ENCODE measurements around the gene LRRC4C. TPM values are rescaled to one million over a fixed set of nuclear protein-coding genes. Genes with fewer than 3 reads are reported as not detected.

The LRRC4C gene
- total RNA-seq, 1 experiment from 2014 or later: not detected

DNA sequence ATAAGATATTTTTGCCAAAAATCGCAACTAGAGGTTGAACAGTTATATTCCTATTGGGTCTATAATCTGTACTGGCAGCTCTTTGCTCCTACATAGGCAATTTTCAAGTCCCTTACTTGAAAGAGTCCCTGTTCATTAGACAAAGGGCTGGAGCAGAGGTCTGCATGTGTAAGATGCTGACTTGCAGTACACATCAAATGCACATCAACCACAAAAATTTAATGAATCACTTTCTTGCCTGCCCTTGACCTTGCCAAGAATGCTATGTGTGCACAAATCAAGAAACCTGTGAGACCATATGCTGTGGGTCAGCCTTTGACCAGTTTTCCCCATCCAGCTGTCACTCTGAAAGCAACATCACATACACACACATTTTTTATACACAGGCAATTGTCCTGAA, 661.5 kb downstream of the LRRC4C start:
- no TSS peak for BruUV-seq (replicated peaks)
- intact Hi-C loops (cut with micrococcal nuclease; ENCODE audit: unreplicated experiment): no loop called here
- no peak for DNase-seq
- no peaks in the 10 kb centered on the region for H3K4me1 Mint-ChIP-seq (ENCODE audit: low read depth, unreplicated experiment)
- TF ChIP-seq, protein P1, sequence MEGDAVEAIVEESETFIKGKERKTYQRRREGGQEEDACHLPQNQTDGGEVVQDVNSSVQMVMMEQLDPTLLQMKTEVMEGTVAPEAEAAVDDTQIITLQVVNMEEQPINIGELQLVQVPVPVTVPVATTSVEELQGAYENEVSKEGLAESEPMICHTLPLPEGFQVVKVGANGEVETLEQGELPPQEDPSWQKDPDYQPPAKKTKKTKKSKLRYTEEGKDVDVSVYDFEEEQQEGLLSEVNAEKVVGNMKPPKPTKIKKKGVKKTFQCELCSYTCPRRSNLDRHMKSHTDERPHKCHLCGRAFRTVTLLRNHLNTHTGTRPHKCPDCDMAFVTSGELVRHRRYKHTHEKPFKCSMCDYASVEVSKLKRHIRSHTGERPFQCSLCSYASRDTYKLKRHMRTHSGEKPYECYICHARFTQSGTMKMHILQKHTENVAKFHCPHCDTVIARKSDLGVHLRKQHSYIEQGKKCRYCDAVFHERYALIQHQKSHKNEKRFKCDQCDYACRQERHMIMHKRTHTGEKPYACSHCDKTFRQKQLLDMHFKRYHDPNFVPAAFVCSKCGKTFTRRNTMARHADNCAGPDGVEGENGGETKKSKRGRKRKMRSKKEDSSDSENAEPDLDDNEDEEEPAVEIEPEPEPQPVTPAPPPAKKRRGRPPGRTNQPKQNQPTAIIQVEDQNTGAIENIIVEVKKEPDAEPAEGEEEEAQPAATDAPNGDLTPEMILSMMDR (IDR thresholded peaks at IDR 0.05; ENCODE audit: unreplicated experiment): no peak
- no peak overlapping the region for H3K4me3 Mint-ChIP-seq (ENCODE audit: low read depth, unreplicated experiment)
- H3K27ac Mint-ChIP-seq (ENCODE audit: unreplicated experiment): no peak overlapping the region
- H3K27me3 Mint-ChIP-seq (ENCODE audit: unreplicated experiment): no peaks in the 10 kb centered on the region
- CTCF ChIA-PET: no interaction called here
- peaks cover 16% of the 10 kb centered on the region for H3K9me3 Mint-ChIP-seq (ENCODE audit: low read depth, unreplicated experiment)
- no peaks in the 10 kb centered on the region for H3K36me3 Mint-ChIP-seq (ENCODE audit: insufficient read depth, unreplicated experiment)

DNA sequence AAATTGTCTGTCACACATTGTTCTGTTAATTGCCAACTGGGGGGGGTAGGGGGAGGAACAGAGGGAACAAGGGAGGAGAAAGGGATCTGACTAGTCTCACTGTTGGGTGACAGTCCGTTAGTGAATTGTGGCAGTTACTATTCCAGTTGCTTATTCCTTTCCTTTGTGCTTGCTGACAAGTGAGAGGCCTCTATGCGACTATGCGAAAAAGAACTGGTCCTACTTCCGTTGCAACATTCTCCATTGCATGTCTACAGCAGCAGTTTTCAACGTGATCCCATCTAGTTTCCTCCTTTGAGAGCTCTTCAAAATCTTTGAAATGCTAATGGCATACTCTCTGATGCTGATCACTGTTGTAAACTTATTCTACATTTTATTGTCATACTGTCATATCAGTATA, 672.2 kb downstream of the LRRC4C start:
- Mint-ChIP-seq H3K9me3 (ENCODE audit: low read depth, unreplicated experiment) (peaks cover 10% of the 10 kb centered on the region), H3K36me3 (ENCODE audit: insufficient read depth, unreplicated experiment) (no peaks in the 10 kb centered on the region), H3K27ac (ENCODE audit: unreplicated experiment) (no peak overlapping the region), H3K4me3 (ENCODE audit: low read depth, unreplicated experiment) (no peak overlapping the region), H3K4me1 (ENCODE audit: low read depth, unreplicated experiment) (no peaks in the 10 kb centered on the region), H3K27me3 (ENCODE audit: unreplicated experiment) (no peaks in the 10 kb centered on the region)
- BruUV-seq (replicated peaks): no TSS peak
- CTCF ChIA-PET: no interaction called here
- no peak for DNase-seq
- TF ChIP-seq, protein P1 (IDR thresholded peaks at IDR 0.05; ENCODE audit: unreplicated experiment): no peak
- intact Hi-C loops (cut with micrococcal nuclease; ENCODE audit: unreplicated experiment): no loop called here

DNA sequence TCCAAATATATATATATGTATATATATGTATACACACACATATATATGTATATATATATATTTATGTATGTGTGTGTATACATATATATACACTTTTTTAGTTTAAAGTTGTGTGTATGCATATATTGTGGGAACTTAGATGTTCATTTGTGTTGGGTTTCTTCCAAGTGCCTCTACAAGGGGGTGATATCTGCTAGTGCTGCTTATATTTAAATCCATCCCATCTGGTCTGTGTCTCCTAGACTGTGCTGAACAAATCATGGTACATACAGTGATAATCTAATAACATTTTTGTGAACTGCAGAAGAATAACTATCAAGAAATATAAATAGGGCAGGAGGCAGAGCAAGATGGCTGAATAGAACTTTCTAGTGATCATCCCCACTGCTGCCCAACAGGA, 696.4 kb downstream of the LRRC4C start:
- H3K27ac Mint-ChIP-seq (ENCODE audit: unreplicated experiment): no peak overlapping the region
- no TSS peak for BruUV-seq (replicated peaks)
- CTCF ChIA-PET: no interaction called here
- no peak overlapping the region for H3K4me3 Mint-ChIP-seq (ENCODE audit: low read depth, unreplicated experiment)
- TF ChIP-seq, protein P1 (IDR thresholded peaks at IDR 0.05; ENCODE audit: unreplicated experiment): no peak
- H3K27me3 Mint-ChIP-seq (ENCODE audit: unreplicated experiment): no peaks in the 10 kb centered on the region
- H3K4me1 Mint-ChIP-seq (ENCODE audit: low read depth, unreplicated experiment): no peaks in the 10 kb centered on the region
- DNase-seq: no peak
- intact Hi-C loops (cut with micrococcal nuclease; ENCODE audit: unreplicated experiment): no loop called here
- peaks cover 8% of the 10 kb centered on the region for H3K9me3 Mint-ChIP-seq (ENCODE audit: low read depth, unreplicated experiment)
- no peaks in the 10 kb centered on the region for H3K36me3 Mint-ChIP-seq (ENCODE audit: insufficient read depth, unreplicated experiment)

DNA sequence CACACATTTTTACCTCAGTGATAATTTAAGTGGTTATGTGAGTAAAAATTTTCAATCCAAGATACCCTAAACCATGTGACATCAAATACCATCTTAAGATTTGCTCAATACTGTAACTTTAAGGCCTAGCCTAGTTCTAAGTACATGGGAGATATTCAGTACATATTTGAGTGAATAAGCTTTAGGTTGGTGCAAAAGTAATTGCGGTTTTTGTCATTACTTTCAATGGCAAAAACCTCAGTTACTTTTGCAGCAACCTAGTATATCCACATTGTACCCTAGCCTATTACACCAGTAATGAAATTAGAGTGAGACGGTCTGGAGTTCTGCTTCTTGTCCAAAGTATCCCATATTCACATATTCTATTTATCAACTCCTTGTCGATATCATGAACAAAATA, 700.1 kb downstream of the LRRC4C start:
- Mint-ChIP-seq H3K36me3 (ENCODE audit: insufficient read depth, unreplicated experiment) (no peaks in the 10 kb centered on the region), H3K4me1 (ENCODE audit: low read depth, unreplicated experiment) (no peaks in the 10 kb centered on the region), H3K27ac (ENCODE audit: unreplicated experiment) (no peak overlapping the region), H3K27me3 (ENCODE audit: unreplicated experiment) (no peaks in the 10 kb centered on the region), H3K9me3 (ENCODE audit: low read depth, unreplicated experiment) (peaks cover 7% of the 10 kb centered on the region), H3K4me3 (ENCODE audit: low read depth, unreplicated experiment) (no peak overlapping the region)
- BruUV-seq (replicated peaks): no TSS peak
- CTCF ChIA-PET: no interaction called here
- TF ChIP-seq, protein P1 (IDR thresholded peaks at IDR 0.05; ENCODE audit: unreplicated experiment): no peak
- DNase-seq: no peak
- intact Hi-C loops (cut with micrococcal nuclease; ENCODE audit: unreplicated experiment): no loop called here

DNA sequence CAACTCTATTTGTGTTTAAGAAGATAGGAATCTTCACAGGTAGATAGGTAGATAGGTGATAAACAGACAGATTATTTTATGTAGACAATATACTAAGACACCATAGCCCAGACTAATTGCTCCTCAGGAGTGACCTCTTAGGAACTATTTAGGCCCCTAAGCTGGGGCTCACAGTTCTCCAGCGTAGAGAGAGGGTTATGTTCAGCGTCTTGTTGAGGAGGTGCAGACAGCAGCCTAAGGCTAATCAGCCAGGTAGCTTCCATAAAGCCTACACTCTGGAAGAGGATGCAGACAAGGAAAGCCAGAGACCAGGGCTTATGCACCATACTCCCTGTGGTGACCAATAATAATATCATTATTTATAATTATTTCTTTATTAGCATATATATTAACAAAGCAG, 705.2 kb downstream of the LRRC4C start:
- intact Hi-C loops (cut with micrococcal nuclease; ENCODE audit: unreplicated experiment): no loop called here
- H3K27ac Mint-ChIP-seq (ENCODE audit: unreplicated experiment): no peak overlapping the region
- CTCF ChIA-PET: no interaction called here
- H3K4me1 Mint-ChIP-seq (ENCODE audit: low read depth, unreplicated experiment): no peaks in the 10 kb centered on the region
- no peak overlapping the region for H3K4me3 Mint-ChIP-seq (ENCODE audit: low read depth, unreplicated experiment)
- H3K27me3 Mint-ChIP-seq (ENCODE audit: unreplicated experiment): no peaks in the 10 kb centered on the region
- TF ChIP-seq, protein P1 (IDR thresholded peaks at IDR 0.05; ENCODE audit: unreplicated experiment): no peak
- peaks cover 7% of the 10 kb centered on the region for H3K9me3 Mint-ChIP-seq (ENCODE audit: low read depth, unreplicated experiment)
- BruUV-seq (replicated peaks): no TSS peak
- H3K36me3 Mint-ChIP-seq (ENCODE audit: insufficient read depth, unreplicated experiment): no peaks in the 10 kb centered on the region
- no peak for DNase-seq
